GM18499 (cell line): ENCODE results near the gene SETDB1.

Source experiments
- ATAC-seq: cut with Tn5 transposase; IDR thresholded peaks from one replicate; pipeline ENCODE4 v1.9.1; 2021; ENCODE audit warnings: moderate number of reproducible peaks; ENCODE audit not compliant: insufficient read depth, unreplicated experiment

SETDB1 gene

GRCh38 chr1:150973836-150974579 lies 47.8 kb downstream of the SETDB1 start:
- no peak for ATAC-seq

GRCh38 chr1:150974580-150975478 lies 48.7 kb downstream of the SETDB1 start, which contains the start of gene CERS2:
TSS of gene CERS2 (minus strand) at chr1:150974835. CDS start at chr1:150969090, 5,745 bp downstream.
- no peak for ATAC-seq

- ATAC-seq: no peak
These were observed 50.2 kb downstream of the SETDB1 start for GRCh38 chr1:150976401-150976821.

GRCh38 chr1:150976879-150977694 lies 50.9 kb downstream of the SETDB1 start:
- no peak for ATAC-seq

GRCh38 chr1:150979092-150980056 lies 53.2 kb downstream of the SETDB1 start:
- ATAC-seq: no peak

- ATAC-seq: no peak
These were observed 55.1 kb downstream of the SETDB1 start for GRCh38 chr1:150981177-150981804.

GRCh38 chr1:150981805-150982712 lies 55.9 kb downstream of the SETDB1 start, which contains the start of gene ANXA9:
TSS of gene ANXA9 (plus strand) at chr1:150982292. CDS start at chr1:150983106, 814 bp downstream.
- ATAC-seq: no peak

- ATAC-seq: no peak
These were observed 59.1 kb downstream of the SETDB1 start for GRCh38 chr1:150985179-150985825.

- ATAC-seq: no peak
These were observed 61.8 kb downstream of the SETDB1 start for GRCh38 chr1:150987924-150988323.

GRCh38 chr1:150992626-150993025 lies 66.5 kb downstream of the SETDB1 start:
- ATAC-seq: no peak

- ATAC-seq: no peak
These were observed 68.1 kb downstream of the SETDB1 start for GRCh38 chr1:150994248-150994647.

- ATAC-seq: no peak
These were observed 69.3 kb downstream of the SETDB1 start for GRCh38 chr1:150995460-150995859.

- ATAC-seq: no peak
These were observed 69.7 kb downstream of the SETDB1 start for GRCh38 chr1:150995896-150996295.

GRCh38 chr1:150997126-150997872 lies 71.1 kb downstream of the SETDB1 start:
- ATAC-seq: no peak

- no peak for ATAC-seq
These were observed 71.8 kb downstream of the SETDB1 start for GRCh38 chr1:150997949-150998348.

GRCh38 chr1:150999051-150999674 lies 73.0 kb downstream of the SETDB1 start:
- no peak for ATAC-seq
